HTERT RPE-1 (cell line): ENCODE results near the gene C20orf96.
"Not testable (repeated sequence)": the region's sequence is repeated elsewhere in the genome, so short reads cannot be mapped to it uniquely, and the experiment has no call there.

ENCODE experiments used
- in situ Hi-C: fragments of 300-500 bp; cut with MboI; formaldehyde crosslinking; loops from 4 replicates; pipeline ENCODE4 v1.14.3; 2020; ENCODE audit warnings: low sequenced_read_pairs

The C20orf96 gene

GRCh38 chr20:237929-238328 lies 52.6 kb downstream of the C20orf96 start:
- in situ Hi-C loops, result no loop called here

- in situ Hi-C loops, result no loop called here
Measured at GRCh38 chr20:237489-237888, 53.1 kb downstream of the C20orf96 start.

GRCh38 chr20:235891-236290 lies 54.7 kb downstream of the C20orf96 start:
- in situ Hi-C loops, result no loop called here

GRCh38 chr20:227439-228105 lies 63.0 kb downstream of the C20orf96 start:
- in situ Hi-C loops, result no loop called here

GRCh38 chr20:226958-227357 lies 63.6 kb downstream of the C20orf96 start, which contains the start of gene DEFB129:
TSS of gene DEFB129 (plus strand) at chr20:227258. CDS start at chr20:227289, 31 bp downstream.
- in situ Hi-C loops, result no loop called here

- in situ Hi-C loops, result not testable (repeated sequence)
Measured at GRCh38 chr20:225879-226278, 64.7 kb downstream of the C20orf96 start.

- in situ Hi-C loops, result no loop called here
Measured at GRCh38 chr20:221258-221830, 69.2 kb downstream of the C20orf96 start.
